ENCODE measurements around the gene TRHDE.

Gene TRHDE

DNA sequence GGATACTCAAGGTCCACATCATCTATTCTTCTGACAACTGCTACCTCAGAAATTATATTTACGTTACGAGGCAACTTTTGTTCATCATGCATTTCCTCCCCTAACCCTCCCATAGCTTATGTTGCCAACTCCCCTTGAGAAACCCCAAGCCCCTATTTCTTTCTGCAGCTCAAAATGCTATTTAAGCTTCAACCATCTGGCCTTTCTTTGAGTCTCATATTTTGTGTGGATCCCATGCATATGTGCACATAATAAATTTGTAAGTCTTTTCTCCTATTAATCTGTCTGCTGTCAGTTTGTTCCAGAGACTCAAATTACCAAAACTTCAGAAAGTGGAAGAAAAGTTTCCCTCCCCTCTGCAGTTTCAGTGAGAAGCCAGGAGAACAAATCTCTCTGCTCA lies 444.1 kb downstream of the TRHDE start:
- no peak for DNase-seq (ENCODE audit: low read depth in 2 of 2, low spot score in 1 of 2)

GRCh38 chr12:72717036-72717435 lies 444.9 kb downstream of the TRHDE start:
- no peak for DNase-seq (ENCODE audit: low read depth in 2 of 2, low spot score in 1 of 2)

Data from stimulated activated CD8-positive, alpha-beta memory T cell treated with anti-CD3 and anti-CD28 coated beads, Interleukin-4, amount 100 ng/mL, for 1 hour (primary cell).